Astrocyte of the spinal cord (primary cell): ENCODE data around the gene MINDY1.

Experiments
- DNase-seq: peaks from one replicate; pipeline ENCODE4 v3.0.0; 2011; ENCODE audit warnings: low read depth, low spot score
- H3K4me3 ChIP-seq: 2 replicates; pipeline ENCODE4 v1.5.1; 2011; ENCODE audit warnings: low read depth, mild to moderate bottlenecking, low read length, moderate library complexity
- CTCF ChIP-seq: IDR thresholded peaks from 2 replicates; pipeline ENCODE4 v1.5.1; 2012; ENCODE audit warnings: low read depth, mild to moderate bottlenecking, low read length, inconsistent platforms
- in situ Hi-C: cut with HindIII; loops from 2 replicates; pipeline ENCODE4 v1.10.0; 2017; ENCODE audit warnings: low sequenced_read_pairs

The MINDY1 gene

GRCh38 chr1:151009206-151009587 lies 2.5 kb upstream of the MINDY1 start:
- no peak for TF ChIP-seq CTCF
- DNase-seq, result peak; percentile 74
- peak overlapping the region; percentile 83 for H3K4me3 ChIP-seq
- in situ Hi-C loops, result no loop called here

GRCh38 chr1:151008244-151009205 lies 1.8 kb upstream of the MINDY1 start, which contains the start of gene PRUNE1:
PRUNE1 (plus strand) TSS chr1:151008449; CDS start chr1:151008633, 184 bp downstream.
- peak within 1 kb of the TSS; percentile 83 for H3K4me3 ChIP-seq
- peak; percentile 96 for DNase-seq
- TF ChIP-seq CTCF, result no peak
- in situ Hi-C loops, result no loop called here

DNA sequence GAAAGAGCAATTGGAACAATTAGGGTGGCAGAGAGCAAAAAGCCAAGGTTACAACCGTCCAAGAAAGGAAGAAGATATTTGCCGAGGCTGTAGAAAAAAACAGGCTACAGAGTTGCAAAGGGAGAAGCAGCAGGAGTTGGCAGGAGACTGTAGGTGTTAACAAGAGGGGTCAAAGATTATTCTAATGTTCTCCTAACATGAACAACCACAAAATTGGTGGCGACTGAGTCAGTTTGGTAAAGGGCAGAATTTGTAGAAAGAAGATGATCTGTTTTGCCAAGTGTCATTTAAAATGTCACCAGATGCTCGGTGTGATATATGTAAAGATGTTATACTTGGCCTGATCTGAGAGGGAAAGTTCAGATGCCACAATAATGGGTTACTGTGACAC lies 1.1 kb upstream of the MINDY1 start:
- no peak for DNase-seq
- in situ Hi-C loops, result no loop called here
- no peak for TF ChIP-seq CTCF
- H3K4me3 ChIP-seq, result peak overlapping the region; percentile 23

DNA sequence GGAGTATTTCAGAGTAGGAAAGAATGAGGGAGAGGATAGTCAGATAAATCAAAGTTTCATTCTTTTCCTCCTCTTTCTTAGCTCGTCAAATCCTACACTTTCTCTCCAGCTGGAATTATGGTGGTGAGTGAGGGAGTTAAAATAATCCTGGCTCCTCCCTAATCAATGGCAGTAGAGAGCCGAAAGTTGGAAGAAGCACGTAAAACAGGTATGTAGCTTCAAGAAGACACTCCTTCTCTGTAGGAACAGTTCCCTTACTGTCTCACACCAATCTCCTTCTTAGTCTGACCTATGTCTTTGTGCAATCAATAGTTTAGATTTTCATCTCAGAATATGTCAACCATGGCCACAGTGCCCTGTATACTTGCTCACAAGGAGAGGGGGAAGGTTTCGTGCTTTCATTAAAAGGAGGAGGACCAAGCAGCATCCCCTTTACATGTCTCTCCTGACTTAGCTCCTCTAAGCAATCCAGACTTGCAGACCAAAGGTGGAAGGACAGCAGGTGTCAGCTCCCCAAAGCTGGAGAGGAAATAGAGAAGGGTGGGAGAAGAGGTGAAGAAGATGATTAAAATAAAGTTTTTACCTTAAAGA lies 878 bp downstream of the MINDY1 start:
- in situ Hi-C loops, result no loop called here
- peak overlapping the region; percentile 62 for H3K4me3 ChIP-seq
- no peak for TF ChIP-seq CTCF
- no peak for DNase-seq

- no peak for TF ChIP-seq CTCF
- DNase-seq, result no peak
- in situ Hi-C loops, result no loop called here
- H3K4me3 ChIP-seq, result no peak overlapping the region
Observed at GRCh38 chr1:151003180-151003579, 3.5 kb downstream of the MINDY1 start.

- in situ Hi-C loops, result no loop called here
- TF ChIP-seq CTCF, result no peak
- DNase-seq, result no peak
- H3K4me3 ChIP-seq, result no peak overlapping the region
Observed at GRCh38 chr1:151002611-151003010, 4.1 kb downstream of the MINDY1 start.
